Dermis blood vessel endothelial cell (primary cell): ENCODE data around the gene SYN1. TPM values are rescaled to one million over a fixed set of nuclear protein-coding genes. Genes with fewer than 3 reads are reported as not detected.
"Not testable (repeated sequence)": the region's sequence is repeated elsewhere in the genome, so short reads cannot be mapped to it uniquely, and the experiment has no call there.

ENCODE experiments used
- DNase-seq: peaks from one replicate; pipeline ENCODE4 v3.0.0; 2010
- total RNA-seq: library from RNA; depleted of rRNA; stranded (reverse); fragments of >200 nt; gene quantifications from 2 replicates; pipeline ENCODE4 v1.2.3, GENCODE V29; 2014

The SYN1 gene
- 0.05 TPM in 1 of 2 replicates, not detected in the other for total RNA-seq

GRCh38 chrX:47619486-47620302, at the start of gene SYN1:
Gene SYN1 (minus strand): TSS chrX:47619857. CDS start chrX:47619728, 129 bp downstream.
- DNase-seq, result peak; percentile 84

DNA sequence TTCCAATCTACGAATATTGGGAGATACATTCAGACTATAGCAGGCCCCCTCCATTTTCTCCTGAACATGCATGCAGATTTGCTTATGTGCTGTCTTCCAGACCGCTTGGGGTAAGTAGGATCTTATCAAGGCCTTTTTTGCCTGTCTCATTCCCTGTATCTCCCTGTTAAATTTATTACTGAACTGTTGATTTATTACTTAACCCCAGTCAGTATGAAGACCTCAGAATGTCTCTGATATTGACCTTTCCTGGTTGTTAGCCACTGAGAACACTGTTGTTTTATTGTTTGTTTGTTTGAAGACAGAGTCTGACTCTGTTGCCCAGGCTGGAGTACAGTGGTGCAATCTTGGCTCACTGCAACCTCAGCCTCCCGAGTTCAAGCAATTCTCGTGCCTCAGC, 46.1 kb upstream of the SYN1 start:
- DNase-seq, result not testable (repeated sequence)

GRCh38 chrX:47664737-47665136, 45.1 kb upstream of the SYN1 start:
- DNase-seq, result no peak

DNA sequence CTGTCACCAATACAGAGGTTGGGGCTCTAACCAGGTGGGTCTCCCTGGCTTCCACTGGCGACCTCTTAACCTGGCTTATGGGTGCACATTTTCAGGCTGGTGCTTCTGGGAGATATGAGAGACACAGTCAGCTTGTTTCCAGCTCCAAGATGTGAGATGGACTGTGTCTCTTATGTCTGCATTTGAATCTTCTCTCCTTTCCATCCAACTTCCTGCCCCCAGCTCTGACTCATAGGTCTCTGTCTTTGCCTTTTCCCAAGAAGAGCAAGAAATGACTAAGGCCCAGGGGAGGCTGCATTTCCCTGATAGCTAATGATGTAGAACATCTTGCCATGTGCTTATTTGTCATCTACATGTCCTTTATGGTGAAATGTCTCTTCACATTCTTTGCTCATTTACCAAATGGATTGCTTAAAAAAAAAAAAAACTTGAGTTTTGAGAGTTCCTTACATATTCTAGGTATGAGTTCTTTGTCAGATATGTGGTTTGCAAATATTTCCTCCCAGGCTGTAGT, 42.5 kb upstream of the SYN1 start:
- DNase-seq, result no peak

GRCh38 chrX:47661539-47661938, 41.9 kb upstream of the SYN1 start:
- DNase-seq, result no peak

GRCh38 chrX:47659421-47659726, 39.7 kb upstream of the SYN1 start:
- DNase-seq, result no peak

GRCh38 chrX:47658684-47659420, 39.2 kb upstream of the SYN1 start, which contains the start of gene UXT:
Gene UXT (minus strand): TSS chrX:47659180. CDS start chrX:47658927, 253 bp downstream.
- peak; percentile 92 for DNase-seq

DNA sequence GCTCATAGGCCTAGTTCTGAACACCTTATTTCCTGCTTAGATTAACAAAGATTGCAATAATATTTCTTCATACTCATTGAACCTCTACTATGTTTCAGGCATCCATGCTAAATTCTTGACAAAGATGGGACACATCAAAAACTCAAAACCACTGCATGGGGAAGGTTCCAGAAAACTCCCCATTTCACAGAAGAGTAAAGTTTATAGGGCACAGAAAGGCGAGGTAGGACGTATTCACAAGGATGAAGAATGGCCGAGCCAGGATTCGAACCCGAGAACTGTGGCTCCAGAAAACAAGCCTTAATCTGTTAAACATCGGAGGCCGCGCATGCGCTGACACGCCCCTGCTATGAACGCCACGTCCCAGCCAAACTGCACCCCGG, 38.6 kb upstream of the SYN1 start:
- no peak for DNase-seq

GRCh38 chrX:47651043-47651905, 31.6 kb upstream of the SYN1 start:
- no peak for DNase-seq

DNA sequence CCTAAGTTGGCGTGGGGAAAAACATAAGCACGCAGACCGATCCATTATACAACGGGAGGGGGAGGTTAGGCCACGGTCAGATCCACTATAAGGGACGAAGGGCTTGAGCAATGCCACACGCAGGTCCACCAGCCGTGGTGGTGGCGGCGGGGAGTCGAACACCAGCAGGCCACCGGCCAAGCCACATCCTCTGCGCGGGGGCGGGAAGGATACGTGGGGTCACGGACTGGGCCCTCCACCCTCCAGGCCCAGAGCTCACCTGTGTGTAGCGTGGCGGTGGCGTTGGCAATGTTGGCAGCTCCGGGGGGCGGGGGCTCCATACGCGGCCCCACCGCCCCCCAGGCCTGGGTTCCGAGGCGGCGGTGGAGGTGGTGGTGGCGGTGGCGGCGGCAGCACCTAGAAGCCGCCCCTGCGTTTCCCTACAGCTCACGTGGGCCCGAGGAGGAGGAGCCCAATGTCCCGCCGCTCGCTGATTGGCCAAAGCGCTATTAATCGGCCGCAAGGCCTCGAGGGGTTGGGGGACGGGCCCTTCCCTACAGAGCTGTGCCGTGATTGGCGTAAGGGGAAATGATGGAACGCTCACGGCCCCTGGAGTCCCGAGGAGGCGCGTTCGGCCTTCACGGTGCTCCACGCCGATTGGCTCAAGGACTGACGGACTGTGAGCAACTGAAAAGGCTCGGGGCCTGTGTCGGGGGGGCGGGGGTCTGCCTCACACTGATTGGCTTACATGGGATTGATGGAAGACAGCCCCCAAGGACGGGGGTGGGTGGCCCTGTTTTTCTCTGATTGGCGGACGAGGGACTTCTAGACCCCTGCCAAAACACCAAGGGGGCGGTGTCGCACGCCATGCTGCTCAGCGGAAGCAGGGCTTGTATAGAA, 30.7 kb upstream of the SYN1 start, which contains the start of gene ELK1:
Gene ELK1 (minus strand): TSS at position 400 of the 879 bp plus-strand sequence. CDS start 9,122 bp downstream, outside the sequence.
- peak; percentile 98 for DNase-seq

- DNase-seq, result no peak
Observed at GRCh38 chrX:47649781-47650163, 30.1 kb upstream of the SYN1 start.

DNA sequence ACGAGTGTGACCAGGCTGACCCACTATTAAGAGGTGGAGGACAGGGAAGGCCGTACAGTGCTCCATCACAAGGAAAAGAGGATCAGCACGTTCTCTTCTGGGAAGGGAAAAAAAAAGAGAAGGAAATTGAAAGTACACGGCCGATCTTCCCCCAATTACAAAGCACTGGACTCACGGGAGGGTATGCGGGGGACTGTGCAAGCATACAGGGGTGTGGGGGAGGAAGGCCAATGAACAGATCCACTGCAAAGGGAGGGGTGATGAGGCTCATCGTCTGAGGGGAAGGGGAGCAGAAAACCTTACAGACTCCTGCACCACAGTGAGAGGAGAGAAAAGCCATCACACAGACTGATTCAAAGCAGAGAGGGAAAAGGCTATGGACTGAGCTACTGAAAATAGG, 29.6 kb upstream of the SYN1 start:
- DNase-seq, result no peak

- DNase-seq, result no peak
Observed at GRCh38 chrX:47648376-47648775, 28.7 kb upstream of the SYN1 start.

DNA sequence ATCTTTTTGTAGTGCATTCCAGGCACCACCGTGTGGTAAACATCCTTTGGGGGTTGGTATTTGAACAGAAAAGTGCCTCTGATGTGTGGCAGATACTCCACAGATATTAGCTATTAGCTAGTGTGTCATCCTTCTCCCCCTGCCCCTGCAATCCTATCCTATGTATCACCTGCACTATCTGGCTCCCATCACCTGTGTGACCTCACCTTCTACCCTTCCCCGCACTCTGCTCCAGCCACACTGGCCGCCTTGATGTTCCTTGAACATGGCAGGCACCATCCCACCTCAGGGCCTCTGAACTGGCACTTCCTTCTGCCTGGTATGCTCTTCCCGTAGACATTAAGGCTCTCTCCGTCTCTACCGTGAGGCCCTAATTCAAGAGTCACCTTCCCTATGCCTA, 27.0 kb upstream of the SYN1 start:
- DNase-seq, result no peak

DNA sequence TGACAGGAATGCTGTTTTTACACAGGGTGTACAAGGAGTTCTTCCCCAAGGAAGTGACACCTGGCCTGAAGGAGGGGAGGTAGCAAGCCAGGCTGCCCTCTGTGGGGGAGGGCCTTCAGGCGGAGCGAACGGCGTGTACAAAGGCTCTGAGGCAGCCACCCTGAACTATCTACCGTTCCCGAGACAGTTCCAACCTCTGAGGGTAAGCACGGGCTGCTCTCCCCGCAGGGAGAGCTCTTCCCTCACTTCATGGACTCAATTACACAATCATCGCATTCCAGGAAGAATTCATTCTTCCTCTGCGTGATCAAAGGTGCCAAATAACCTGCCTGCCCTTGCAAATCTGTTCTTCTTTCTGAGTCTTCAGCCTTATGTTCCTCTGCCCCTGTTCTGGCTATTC, 25.9 kb upstream of the SYN1 start:
- DNase-seq, result no peak

- DNase-seq, result peak; percentile 51
Observed at GRCh38 chrX:47644557-47645091, 25.0 kb upstream of the SYN1 start.

DNA sequence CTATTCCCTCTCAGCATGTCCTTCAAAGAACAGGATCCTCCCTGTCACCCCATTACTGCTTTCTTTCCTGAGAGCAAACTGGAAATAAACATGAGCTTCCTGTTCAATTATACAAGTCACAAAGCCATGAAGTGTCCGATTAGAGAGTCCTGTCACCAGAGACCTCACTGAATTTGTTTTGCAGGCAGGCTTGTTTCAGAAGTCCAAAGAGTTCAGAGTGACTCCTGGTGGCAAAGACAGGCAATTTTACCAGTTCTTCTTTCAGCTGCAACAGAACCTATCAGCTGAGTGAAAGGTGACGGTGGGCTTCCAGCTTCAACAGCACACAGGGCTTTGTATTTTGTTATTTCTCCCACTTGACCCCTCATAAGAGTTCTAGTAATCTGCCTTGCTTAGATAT, 24.3 kb upstream of the SYN1 start:
- DNase-seq, result peak; percentile 69

- no peak for DNase-seq
Observed at GRCh38 chrX:47638816-47639215, 19.2 kb upstream of the SYN1 start.

DNA sequence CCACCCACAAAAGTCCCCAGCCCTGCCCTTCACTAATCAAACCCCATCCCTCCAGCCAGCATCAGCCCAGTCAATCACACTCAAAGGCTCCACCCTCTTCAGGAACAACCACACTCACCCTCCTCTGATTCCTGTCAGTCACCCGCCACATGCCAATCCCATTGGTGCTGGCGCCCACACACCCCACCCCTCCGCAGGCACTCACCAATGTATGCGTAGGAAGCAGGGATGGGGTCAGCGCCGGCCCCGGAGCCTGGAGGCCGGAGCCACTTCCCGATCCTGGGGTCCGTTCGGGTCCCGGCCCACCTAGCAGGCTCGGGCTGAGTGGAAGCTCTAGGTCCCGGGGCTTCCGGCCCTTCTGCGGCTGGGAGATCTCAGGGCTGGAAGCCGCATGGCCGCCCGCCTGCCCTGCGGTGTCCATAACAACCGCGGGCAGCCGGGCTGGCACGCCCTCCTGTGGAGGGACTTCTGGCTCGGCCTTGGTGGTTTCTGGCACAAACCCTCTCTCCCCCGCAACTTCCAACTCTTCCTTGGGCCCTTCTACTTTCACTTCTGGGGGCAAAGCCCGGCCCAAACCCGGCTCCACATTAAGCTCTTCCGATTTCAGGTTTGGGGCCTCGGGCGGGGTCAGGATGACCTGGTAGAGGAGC, 18.0 kb upstream of the SYN1 start:
- DNase-seq, result peak; percentile 82

DNA sequence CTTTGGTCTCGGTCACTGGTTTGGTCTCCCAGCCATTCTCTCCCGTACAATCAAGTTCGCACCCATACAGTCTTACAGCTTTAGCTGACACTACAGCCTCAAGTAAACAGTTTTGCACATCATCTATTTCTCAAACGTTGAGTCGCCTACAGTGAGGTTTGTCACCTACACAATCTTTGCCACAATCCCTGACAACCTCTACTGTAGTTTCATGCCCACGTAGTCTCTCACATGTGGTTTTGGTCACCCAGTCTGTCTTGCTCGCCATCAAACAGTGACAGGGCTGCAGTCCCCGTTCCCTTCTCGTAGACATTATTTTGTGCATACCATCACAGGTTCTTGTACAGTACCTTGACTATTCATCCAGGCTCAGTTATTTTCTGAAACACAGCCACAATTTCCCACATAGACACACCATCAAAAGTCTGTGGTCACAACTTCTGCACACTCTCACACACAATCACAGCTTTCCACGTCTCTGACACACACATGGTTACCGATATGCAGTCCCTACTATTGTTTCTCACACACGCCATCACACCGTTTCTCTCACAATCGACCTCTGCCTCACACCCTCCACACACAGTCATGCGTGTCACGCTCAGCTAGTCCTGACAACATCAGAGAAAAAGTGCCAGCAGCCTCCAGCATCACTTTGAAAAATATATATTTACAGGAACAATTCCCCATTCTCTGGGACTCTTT, 15.4 kb upstream of the SYN1 start:
- no peak for DNase-seq
